ENCODE data around the gene TMC7.
A peak's percentile ranks its signal among the peaks of the same experiment; 100 is the strongest.
"Not testable (repeated sequence)": the region's sequence is repeated elsewhere in the genome, so short reads cannot be mapped to it uniquely, and the experiment has no call there.

Gene TMC7

GRCh38 chr16:18975109-18975508 lies 8.6 kb upstream of the TMC7 start:
- no peak for DNase-seq

GRCh38 chr16:18979936-18980335 lies 3.8 kb upstream of the TMC7 start:
- DNase-seq, result no peak

GRCh38 chr16:18984435-18985005 lies 786 bp downstream of the TMC7 start:
- DNase-seq, result peak in 14 of 56 donors; percentile 1 to 48 (median 27)

- DNase-seq, result not testable (repeated sequence)
Observed at GRCh38 chr16:18985256-18985655, 1.5 kb downstream of the TMC7 start.

- not testable (repeated sequence) for DNase-seq
Observed at GRCh38 chr16:18991731-18992130, 8.0 kb downstream of the TMC7 start.

GRCh38 chr16:18993531-18993930 lies 9.8 kb downstream of the TMC7 start:
- not testable (repeated sequence) for DNase-seq

GRCh38 chr16:18994181-18994580 lies 10.4 kb downstream of the TMC7 start:
- not testable (repeated sequence) for DNase-seq

- not testable (repeated sequence) for DNase-seq
Observed at GRCh38 chr16:18995406-18995805, 11.7 kb downstream of the TMC7 start.

- not testable (repeated sequence) for DNase-seq
Observed at GRCh38 chr16:18996536-18996935, 12.8 kb downstream of the TMC7 start.

GRCh38 chr16:18997001-18997400 lies 13.3 kb downstream of the TMC7 start:
- not testable (repeated sequence) for DNase-seq

GRCh38 chr16:18999045-18999393 lies 15.3 kb downstream of the TMC7 start:
- DNase-seq, result no peak

GRCh38 chr16:19001788-19002187 lies 18.1 kb downstream of the TMC7 start:
- DNase-seq, result peak in 22 of 56 donors; percentile 5 to 66 (median 34)

GRCh38 chr16:19003935-19004334 lies 20.2 kb downstream of the TMC7 start:
- no peak for DNase-seq

- DNase-seq, result peak in 55 of 56 donors; percentile 27 to 96 (median 83)
Observed at GRCh38 chr16:19005561-19006445, 22.1 kb downstream of the TMC7 start.

GRCh38 chr16:19006446-19007315 lies 22.9 kb downstream of the TMC7 start:
- peak in 2 of 56 donors; percentile 37 to 48 for DNase-seq

- peak in 7 of 56 donors; percentile 5 to 19 (median 12) for DNase-seq
Observed at GRCh38 chr16:19008245-19009169, 24.8 kb downstream of the TMC7 start.

GRCh38 chr16:19011169-19011731 lies 27.5 kb downstream of the TMC7 start:
- DNase-seq, result no peak

- peak in 9 of 56 donors; percentile 1 to 22 (median 7) for DNase-seq
Observed at GRCh38 chr16:19014461-19014860, 30.7 kb downstream of the TMC7 start.

GRCh38 chr16:19017179-19017578 lies 33.4 kb downstream of the TMC7 start:
- DNase-seq, result no peak

GRCh38 chr16:19020689-19021088 lies 37.0 kb downstream of the TMC7 start:
- no peak for DNase-seq
